Prostate gland (tissue), 2 donors: Measurements from ENCODE around the gene KCTD21. TPM values are rescaled to one million over a fixed set of nuclear protein-coding genes. Genes with fewer than 3 reads are reported as not detected.

Experiments used
- DNase-seq: peaks from one replicate; pipeline ENCODE4 v3.0.0-alpha.2; 2019; ENCODE audit warnings: low spot score
- H3K27ac ChIP-seq, 2 donors: fragments of 200-600 bp; sonication (generic); 2 replicates each; pipeline ENCODE4 v1.5.1; 2017 to 2019
- H3K27me3 ChIP-seq: fragments of 200-600 bp; sonication (generic); replicated peaks from 2 replicates; pipeline ENCODE4 v1.5.1; 2019; ENCODE audit not compliant: insufficient read depth
- H3K36me3 ChIP-seq, 2 donors: fragments of 200-600 bp; sonication (generic); 1 replicate in 1 of 2; 2 replicates in 1 of 2; pipeline versions ENCODE4 v1.5.1 to v1.8.1; 2017 to 2019
- H3K4me1 ChIP-seq: fragments of 200-600 bp; sonication (generic); replicated peaks from 2 replicates; pipeline ENCODE4 v1.5.1; 2019
- H3K4me3 ChIP-seq, 2 donors: fragments of 200-600 bp; sonication (generic); 2 replicates each; pipeline ENCODE4 v1.5.1; 2017 to 2019
- H3K9me3 ChIP-seq: fragments of 200-600 bp; sonication (generic); 2 replicates; pipeline ENCODE4 v1.5.1; 2017
- POLR2A ChIP-seq: fragments of 450-650 bp; IDR thresholded peaks from one replicate; pipeline ENCODE4 v1.6.1; 2016; ENCODE audit warnings: antibody characterized with exemption, mild to moderate bottlenecking
- POLR2AphosphoS5 ChIP-seq: sonication (generic); formaldehyde crosslinking; IDR thresholded peaks from one replicate; pipeline ENCODE4 v1.6.1; 2017; ENCODE audit warnings: antibody characterized with exemption
- WGBS: methylation state at CpG from one replicate; pipeline ENCODE4 v1.1.5; 2018; 5-methylcytosine and 5-hydroxymethylcytosine counted together
- intact Hi-C: fragments of 100-400 bp; cut with DNase I; formaldehyde crosslinking; loops from one replicate; pipeline ENCODE4 v1.14.2; 2022
- total RNA-seq, 2 donors: library from RNA; depleted of rRNA; stranded (reverse); fragments of >200 nt; gene quantifications; one replicate each; pipeline ENCODE4 v1.1.0, GENCODE V29; 2016
- TF ChIP-seq, protein P1 (sequence below), 4 experiments: fragments of 200-600 bp in 2 of 4; fragments of 450-650 bp in 2 of 4; sonication (generic) in 2 of 4; IDR thresholded peaks; 1 replicate in 3 of 4; 2 replicates in 1 of 4; pipeline ENCODE4 v1.5.1; 2016 to 2019; ENCODE audit warnings: antibody characterized with exemption in 4 of 4, mild to moderate bottlenecking in 2 of 4, moderate library complexity in 2 of 4

Gene KCTD21
- total RNA-seq, 2 donors from 2014 or later, result 7.3 to 12.2 TPM

GRCh38 chr11:78221396-78222315 is 33.2 kb upstream of the KCTD21 start:
- DNase-seq, result no peak
- no peak overlapping the region for H3K27ac ChIP-seq
- H3K4me3 ChIP-seq, result no peak overlapping the region
- H3K27me3 ChIP-seq, result no peaks in the 10 kb centered on the region
- WGBS, result 94% methylated on average over 13 of the region's 13 CpGs
- H3K36me3 ChIP-seq, result no peaks in the 10 kb centered on the region
- H3K4me1 ChIP-seq, result no peaks in the 10 kb centered on the region
- no peaks in the 10 kb centered on the region for H3K9me3 ChIP-seq
- intact Hi-C loops, result no loop called here
- TF ChIP-seq POLR2AphosphoS5, result no peak
- TF ChIP-seq POLR2A, result no peak
- TF ChIP-seq, protein P1, sequence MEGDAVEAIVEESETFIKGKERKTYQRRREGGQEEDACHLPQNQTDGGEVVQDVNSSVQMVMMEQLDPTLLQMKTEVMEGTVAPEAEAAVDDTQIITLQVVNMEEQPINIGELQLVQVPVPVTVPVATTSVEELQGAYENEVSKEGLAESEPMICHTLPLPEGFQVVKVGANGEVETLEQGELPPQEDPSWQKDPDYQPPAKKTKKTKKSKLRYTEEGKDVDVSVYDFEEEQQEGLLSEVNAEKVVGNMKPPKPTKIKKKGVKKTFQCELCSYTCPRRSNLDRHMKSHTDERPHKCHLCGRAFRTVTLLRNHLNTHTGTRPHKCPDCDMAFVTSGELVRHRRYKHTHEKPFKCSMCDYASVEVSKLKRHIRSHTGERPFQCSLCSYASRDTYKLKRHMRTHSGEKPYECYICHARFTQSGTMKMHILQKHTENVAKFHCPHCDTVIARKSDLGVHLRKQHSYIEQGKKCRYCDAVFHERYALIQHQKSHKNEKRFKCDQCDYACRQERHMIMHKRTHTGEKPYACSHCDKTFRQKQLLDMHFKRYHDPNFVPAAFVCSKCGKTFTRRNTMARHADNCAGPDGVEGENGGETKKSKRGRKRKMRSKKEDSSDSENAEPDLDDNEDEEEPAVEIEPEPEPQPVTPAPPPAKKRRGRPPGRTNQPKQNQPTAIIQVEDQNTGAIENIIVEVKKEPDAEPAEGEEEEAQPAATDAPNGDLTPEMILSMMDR (IDR thresholded peaks at IDR 0.05), result no peak

- DNase-seq, result no peak
- intact Hi-C loops, result no loop called here
- H3K4me1 ChIP-seq, result no peaks in the 10 kb centered on the region
- H3K4me3 ChIP-seq, result no peak overlapping the region
- H3K9me3 ChIP-seq, result no peaks in the 10 kb centered on the region
- TF ChIP-seq POLR2AphosphoS5 (no peak), POLR2A (no peak)
- TF ChIP-seq, protein P1 (IDR thresholded peaks at IDR 0.05), result no peak
- H3K27ac ChIP-seq, result no peak overlapping the region
- WGBS, result 90% methylated on average over 14 of the region's 14 CpGs
- no peaks in the 10 kb centered on the region for H3K36me3 ChIP-seq
- no peaks in the 10 kb centered on the region for H3K27me3 ChIP-seq
Observed at GRCh38 chr11:78220218-78221157, 32.1 kb upstream of the KCTD21 start.

DNA sequence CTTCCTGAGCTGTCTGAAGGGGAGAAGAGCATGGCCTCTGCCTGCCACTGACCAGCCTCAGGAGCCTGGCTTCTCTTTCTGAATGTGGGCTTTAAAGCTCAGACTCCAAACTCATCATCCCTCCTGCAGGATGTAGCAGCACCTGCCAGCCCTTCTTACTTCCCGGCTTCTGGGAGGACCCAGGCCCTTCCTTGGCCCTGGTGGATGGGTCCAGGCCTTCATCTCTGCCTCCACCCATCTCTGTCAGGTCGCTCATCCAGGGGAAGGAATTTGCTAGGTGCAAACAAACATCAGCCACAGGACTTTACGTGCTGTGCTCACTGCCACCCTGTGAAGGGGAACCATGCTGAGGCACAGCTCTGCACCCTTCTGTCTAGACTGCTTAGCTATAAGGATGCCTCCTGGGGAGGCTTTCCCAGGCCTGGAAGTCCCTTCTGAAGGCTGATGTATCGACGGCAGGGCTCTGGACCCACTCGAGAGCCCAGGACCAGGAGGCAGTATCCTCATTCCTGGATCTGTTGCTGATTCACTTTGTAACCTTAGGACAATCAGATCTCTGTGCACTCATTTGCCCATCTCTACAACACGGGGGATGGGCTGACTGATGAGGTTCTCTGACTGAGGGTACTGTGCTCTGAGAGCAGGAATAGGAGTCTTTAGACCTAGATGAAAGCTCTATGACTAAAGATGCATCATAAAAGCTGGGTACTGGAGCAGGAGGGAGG is 31.2 kb upstream of the KCTD21 start:
- Histone ChIP-seq H3K4me3 (no peak overlapping the region), H3K9me3 (no peaks in the 10 kb centered on the region), H3K27ac (no peak overlapping the region), H3K36me3 (no peaks in the 10 kb centered on the region), H3K4me1 (no peaks in the 10 kb centered on the region), H3K27me3 (no peaks in the 10 kb centered on the region)
- DNase-seq, result no peak
- TF ChIP-seq POLR2AphosphoS5, result no peak
- TF ChIP-seq POLR2A, result no peak
- TF ChIP-seq, protein P1 (IDR thresholded peaks at IDR 0.05), result no peak
- 86% methylated on average over 7 of the region's 7 CpGs for WGBS
- intact Hi-C loops, result no loop called here

GRCh38 chr11:78218707-78219492 is 30.5 kb upstream of the KCTD21 start:
- 86% methylated on average over 11 of the region's 11 CpGs for WGBS
- no peak for DNase-seq

More at GRCh38 chr11:78218707-78219492, 30.5 kb upstream of the KCTD21 start:
- Histone ChIP-seq H3K27ac (no peak overlapping the region), H3K27me3 (no peaks in the 10 kb centered on the region), H3K9me3 (no peaks in the 10 kb centered on the region), H3K4me3 (no peak overlapping the region), H3K4me1 (no peaks in the 10 kb centered on the region), H3K36me3 (no peaks in the 10 kb centered on the region)
- intact Hi-C loops, result no loop called here
- TF ChIP-seq POLR2A, result no peak
- no peak for TF ChIP-seq POLR2AphosphoS5
- TF ChIP-seq, protein P1 (IDR thresholded peaks at IDR 0.05), result no peak
